Adrenal gland (tissue), 5 donors: ENCODE data around the gene USP2.

Experiments used
- CTCF ChIP-seq, 6 experiments: fragments of 450-650 bp in 4 of 6; fragments of 200-600 bp in 2 of 6; sonication (generic) in 1 of 6; IDR thresholded peaks; 1 replicate in 5 of 6; 2 replicates in 1 of 6; pipeline versions ENCODE4 v1.5.1 to v1.8.0; 2016 to 2021; ENCODE audit warnings: antibody characterized with exemption in 6 of 6, mild to moderate bottlenecking in 2 of 6, moderate library complexity in 1 of 6
- POLR2A ChIP-seq, 2 donors: fragments of 450-650 bp; IDR thresholded peaks; one replicate each; pipeline ENCODE4 v1.6.1; 2017; ENCODE audit warnings: antibody characterized with exemption in 2 of 2, mild to moderate bottlenecking in 2 of 2, moderate library complexity in 1 of 2
- donor health status: DM: no; HTN: no; CAD: no.

GRCh38 chr11:119338965-119339588, 42.4 kb downstream of the USP2 start:
- TF ChIP-seq POLR2A (IDR thresholded peaks at IDR 0.05) (no peak), CTCF (IDR thresholded peaks at IDR 0.05) (no peak)
